Activated T-cell treated with anti-CD3 and anti-CD28 coated beads, Interleukin-2, amount 50 U/mL, for 72 hours (primary cell): ENCODE results near the gene KRTAP10-5. TPM values are rescaled to one million over a fixed set of nuclear protein-coding genes. Genes with fewer than 3 reads are reported as not detected.
"Not testable (repeated sequence)": the region's sequence is repeated elsewhere in the genome, so short reads cannot be mapped to it uniquely, and the experiment has no call there.

Experiments
- ATAC-seq, 2 donors: fragments of 150-1000 bp; cut with Tn5 transposase; replicated peaks in 1 of 2; 2 replicates each; pipeline ENCODE4 v1.10.0; 2021; ENCODE audit warnings: moderate library complexity in 2 of 2, mild to moderate bottlenecking in 1 of 2
- DNase-seq, 2 donors: peaks; one replicate each; pipeline ENCODE4 v3.0.0; 2021 to 2022; ENCODE audit warnings: mixed read lengths in 1 of 2
- H3K27ac Mint-ChIP-seq: one replicate; pipeline ENCODE4 v1.8.0; 2022; ENCODE audit warnings: mild to moderate bottlenecking, moderate library complexity, mixed read lengths
- H3K27me3 Mint-ChIP-seq: one replicate; pipeline ENCODE4 v1.8.0; 2022; ENCODE audit warnings: low read depth, mixed read lengths
- H3K36me3 Mint-ChIP-seq, 2 donors: one replicate each; pipeline ENCODE4 v1.8.0; 2022; ENCODE audit warnings: mixed read lengths in 2 of 2, mild to moderate bottlenecking in 1 of 2; ENCODE audit not compliant: insufficient read depth in 2 of 2
- H3K4me1 Mint-ChIP-seq: one replicate; pipeline ENCODE4 v1.8.0; 2022; ENCODE audit warnings: low read depth, mixed read lengths
- H3K4me3 Mint-ChIP-seq, 2 donors: one replicate each; pipeline ENCODE4 v1.8.0; 2022; ENCODE audit warnings: mild to moderate bottlenecking in 2 of 2, mixed read lengths in 2 of 2, moderate library complexity in 2 of 2
- H3K9me3 Mint-ChIP-seq, 2 donors: one replicate each; pipeline ENCODE4 v1.8.0; 2022; ENCODE audit warnings: mixed read lengths in 2 of 2
- total RNA-seq, 2 donors: library from RNA; stranded (reverse); gene quantifications; one replicate each; pipeline ENCODE4 v1.2.3, GENCODE V29; 2022

KRTAP10-5 gene
- total RNA-seq, 2 donors from 2014 or later = not detected

GRCh38 chr21:44579056-44579832 lies 1.2 kb downstream of the KRTAP10-5 start:
- no peak for DNase-seq
- no peak for ATAC-seq
- Mint-ChIP-seq H3K4me1 (peaks cover 9% of the 10 kb centered on the region), H3K4me3 (no peak overlapping the region), H3K27ac (no peak overlapping the region), H3K27me3 (peaks cover 10% of the 10 kb centered on the region), H3K9me3 (peaks cover 12 to 20% of the 10 kb centered on the region in 2 donors), H3K36me3 (peaks cover 18 to 24% of the 10 kb centered on the region in 2 donors)

- DNase-seq (no peak), ATAC-seq (no peak)
- peaks cover 12 to 20% of the 10 kb centered on the region in 2 donors for H3K9me3 Mint-ChIP-seq
- H3K36me3 Mint-ChIP-seq = peaks cover 18 to 24% of the 10 kb centered on the region in 2 donors
- H3K27me3 Mint-ChIP-seq = peaks cover 10% of the 10 kb centered on the region
- peaks cover 2% of the 10 kb centered on the region for H3K4me1 Mint-ChIP-seq
- H3K27ac Mint-ChIP-seq = no peak overlapping the region
- H3K4me3 Mint-ChIP-seq = no peak overlapping the region
Observed at GRCh38 chr21:44578371-44579055, 1.9 kb downstream of the KRTAP10-5 start.

- Mint-ChIP-seq H3K9me3 (peaks cover 5 to 14% of the 10 kb centered on the region in 2 donors), H3K4me1 (no peaks in the 10 kb centered on the region), H3K36me3 (peaks cover 12 to 14% of the 10 kb centered on the region in 2 donors), H3K27ac (no peak overlapping the region), H3K27me3 (peaks cover 10% of the 10 kb centered on the region), H3K4me3 (no peak overlapping the region)
- no peak for DNase-seq
- no peak for ATAC-seq
Observed at GRCh38 chr21:44576025-44576420, 4.4 kb downstream of the KRTAP10-5 start.

- ATAC-seq (no peak), DNase-seq (no peak)
- H3K27me3 Mint-ChIP-seq = peaks cover 10% of the 10 kb centered on the region
- no peaks in the 10 kb centered on the region for H3K4me1 Mint-ChIP-seq
- peaks cover 2 to 11% of the 10 kb centered on the region in 2 donors for H3K9me3 Mint-ChIP-seq
- H3K36me3 Mint-ChIP-seq = peaks cover 10 to 14% of the 10 kb centered on the region in 2 donors
- H3K4me3 Mint-ChIP-seq = no peak overlapping the region
- H3K27ac Mint-ChIP-seq = no peak overlapping the region
Observed at GRCh38 chr21:44575307-44576024, 4.9 kb downstream of the KRTAP10-5 start.

DNA sequence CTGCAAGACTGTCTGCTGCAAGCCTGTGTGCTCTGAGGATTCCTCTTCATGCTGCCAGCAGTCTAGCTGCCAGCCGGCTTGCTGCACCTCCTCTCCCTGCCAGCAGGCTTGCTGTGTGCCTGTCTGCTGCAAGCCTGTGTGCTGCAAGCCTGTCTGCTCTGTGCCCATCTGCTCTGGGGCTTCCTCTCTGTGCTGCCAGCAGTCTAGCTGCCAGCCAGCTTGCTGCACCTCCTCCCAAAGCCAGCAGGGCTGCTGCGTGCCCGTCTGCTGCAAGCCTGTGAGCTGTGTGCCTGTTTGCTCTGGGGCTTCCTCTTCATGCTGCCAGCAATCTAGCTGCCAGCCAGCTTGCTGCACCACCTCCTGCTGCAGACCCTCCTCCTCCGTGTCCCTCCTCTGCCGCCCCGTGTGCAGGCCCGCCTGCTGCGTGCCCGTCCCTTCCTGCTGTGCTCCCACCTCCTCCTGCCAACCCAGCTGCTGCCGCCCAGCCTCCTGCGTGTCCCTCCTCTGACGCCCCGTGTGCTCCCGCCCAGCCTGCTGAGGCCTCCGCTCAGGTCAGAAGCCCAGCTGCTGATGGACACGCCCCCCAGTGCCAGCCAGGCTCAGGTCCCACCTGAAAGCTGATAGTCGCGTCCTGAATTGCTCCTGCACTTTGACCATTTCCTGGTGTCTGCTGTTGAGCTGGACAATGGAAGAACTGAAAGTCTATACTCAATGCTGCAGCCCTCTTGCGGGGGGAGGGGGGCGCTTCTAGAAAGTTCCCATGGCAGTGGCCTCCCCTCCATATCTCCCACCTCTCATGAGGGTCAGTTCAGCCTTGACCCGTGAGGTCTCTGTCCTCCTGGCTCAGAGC lies 5.7 kb downstream of the KRTAP10-5 start:
- Mint-ChIP-seq H3K9me3 (peaks cover 0 to 8% of the 10 kb centered on the region in 2 donors), H3K36me3 (peaks cover 5 to 11% of the 10 kb centered on the region in 2 donors), H3K27ac (no peak overlapping the region), H3K27me3 (peaks cover 10% of the 10 kb centered on the region), H3K4me3 (no peak overlapping the region), H3K4me1 (no peaks in the 10 kb centered on the region)
- DNase-seq (no peak), ATAC-seq (no peak)

GRCh38 chr21:44573630-44574456 lies 6.6 kb downstream of the KRTAP10-5 start, which contains the start of gene KRTAP10-4:
Gene KRTAP10-4, plus strand, starts transcription at chr21:44573729. Its CDS starts 30 bp downstream, at chr21:44573759.
- ATAC-seq, DNase-seq, H3K4me3 Mint-ChIP-seq, H3K27ac Mint-ChIP-seq, H3K9me3 Mint-ChIP-seq, H3K4me1 Mint-ChIP-seq: not testable (repeated sequence)
- peaks cover 10% of the 10 kb centered on the region for H3K27me3 Mint-ChIP-seq
- H3K36me3 Mint-ChIP-seq = peaks cover 5 to 11% of the 10 kb centered on the region in 2 donors

GRCh38 chr21:44572959-44573583 lies 7.3 kb downstream of the KRTAP10-5 start:
- Mint-ChIP-seq H3K4me1 (no peaks in the 10 kb centered on the region), H3K27ac (no peak overlapping the region), H3K36me3 (peaks cover 3 to 9% of the 10 kb centered on the region in 2 donors), H3K27me3 (peaks cover 10% of the 10 kb centered on the region), H3K4me3 (no peak overlapping the region), H3K9me3 (peaks cover 0 to 5% of the 10 kb centered on the region in 2 donors)
- DNase-seq (no peak), ATAC-seq (no peak)

DNA sequence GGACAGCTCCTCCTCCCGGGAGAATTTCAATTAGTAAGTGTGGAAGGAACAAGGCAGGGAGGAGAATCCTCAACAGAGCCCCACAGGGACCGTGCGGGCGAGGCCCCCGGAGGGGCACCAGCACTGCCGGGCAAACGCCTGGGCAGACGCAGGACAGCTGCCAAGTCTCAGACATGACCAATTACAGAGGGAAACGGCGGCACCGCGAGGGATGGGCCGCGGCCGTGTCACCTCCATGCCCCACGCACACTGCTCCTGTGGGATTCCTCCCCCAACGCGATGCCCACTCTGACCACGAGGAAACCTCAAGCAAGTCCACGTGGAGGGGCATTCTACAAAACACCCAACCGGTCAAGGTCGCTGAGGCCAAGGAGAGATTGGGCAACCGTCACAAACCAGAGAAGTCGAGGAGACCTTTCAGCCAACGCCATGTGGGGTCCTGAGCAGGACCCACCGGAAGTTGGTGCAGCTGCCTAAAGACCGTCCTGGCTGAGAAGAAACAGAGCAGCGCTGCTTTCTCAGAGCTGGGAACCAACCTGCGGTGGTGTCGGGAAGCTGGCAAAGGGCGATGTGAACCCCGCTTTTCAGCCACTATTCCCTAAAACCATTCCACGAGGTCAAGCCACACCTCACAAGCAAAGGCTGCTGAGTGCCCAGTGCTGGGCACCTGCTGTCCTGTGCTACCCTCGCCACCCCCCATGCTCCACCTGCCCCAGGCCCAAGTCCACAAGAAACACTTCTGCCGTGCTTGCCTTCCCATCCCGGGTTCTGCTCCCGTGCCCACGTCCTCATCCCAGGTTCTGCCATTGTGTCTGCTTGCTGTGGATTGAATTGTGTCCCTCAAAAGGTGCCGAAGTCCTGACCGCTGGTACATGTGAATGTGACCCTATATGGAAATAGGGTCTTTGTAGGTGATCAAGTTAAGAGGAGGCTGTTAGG lies 8.3 kb downstream of the KRTAP10-5 start:
- peaks cover 0 to 3% of the 10 kb centered on the region in 2 donors for H3K36me3 Mint-ChIP-seq
- H3K4me1 Mint-ChIP-seq = no peaks in the 10 kb centered on the region
- H3K27ac Mint-ChIP-seq = no peak overlapping the region
- H3K9me3 Mint-ChIP-seq = no peaks in the 10 kb centered on the region
- no peak for ATAC-seq
- no peak overlapping the region for H3K4me3 Mint-ChIP-seq
- no peak for DNase-seq
- peaks cover 10% of the 10 kb centered on the region for H3K27me3 Mint-ChIP-seq

GRCh38 chr21:44571296-44571695 lies 9.1 kb downstream of the KRTAP10-5 start:
- ATAC-seq (no peak), DNase-seq (no peak)
- no peaks in the 10 kb centered on the region for H3K4me1 Mint-ChIP-seq
- H3K36me3 Mint-ChIP-seq = no peaks in the 10 kb centered on the region
- H3K9me3 Mint-ChIP-seq = no peaks in the 10 kb centered on the region
- H3K27ac Mint-ChIP-seq = no peak overlapping the region
- H3K27me3 Mint-ChIP-seq = peaks cover 10% of the 10 kb centered on the region
- H3K4me3 Mint-ChIP-seq = no peak overlapping the region

GRCh38 chr21:44569861-44570517 lies 10.4 kb downstream of the KRTAP10-5 start:
- Mint-ChIP-seq H3K27me3 (peaks cover 8% of the 10 kb centered on the region), H3K36me3 (no peaks in the 10 kb centered on the region), H3K9me3 (no peaks in the 10 kb centered on the region), H3K27ac (no peak overlapping the region), H3K4me1 (peaks cover 4% of the 10 kb centered on the region), H3K4me3 (no peak overlapping the region)
- ATAC-seq (no peak), DNase-seq (no peak)
